ENCODE measurements around the gene SLC18A2.

- TF ChIP-seq CTCF (conservative IDR thresholded peaks at IDR 0.05; ENCODE audit: low read length) (peak; percentile 89), EZH2phosphoT487 (IDR thresholded peaks at IDR 0.05; ENCODE audit: borderline replicate concordance) (no peak)
Observed at GRCh38 chr10:117216611-117217195, 24.2 kb upstream of the SLC18A2 start.

All from Loucy (cell line).